Common myeloid progenitor, CD34-positive (primary cell): ENCODE data around the gene ZBTB8A. TPM values are rescaled to one million over a fixed set of nuclear protein-coding genes. Genes with fewer than 3 reads are reported as not detected.

Source experiments
- CTCF ChIA-PET: fragments of 350-600 bp; sonication (Branson Sonifier 250); formaldehyde crosslinking; loops from one replicate; lab custom pipeline; 2021; ENCODE audit warnings: antibody characterized with exemption; lab: Charles Lee
- POLR2A ChIA-PET: fragments of 350-600 bp; sonication (Branson Sonifier 250); formaldehyde crosslinking; loops from one replicate; lab custom pipeline; 2021; ENCODE audit warnings: antibody characterized with exemption; lab: Charles Lee
- DNase-seq, 3 donors: peaks; one replicate each; pipeline versions ENCODE4 v3.0.0 to v3.0.0-alpha.2; 2013
- H3K27ac ChIP-seq, 2 experiments: 1 replicate in 1 of 2; 2 replicates in 1 of 2; pipeline ENCODE4 v1.7.0; 2013; ENCODE audit warnings: inconsistent platforms in 2 of 2, low read length in 2 of 2, mild to moderate bottlenecking in 2 of 2, low read depth in 1 of 2, moderate library complexity in 1 of 2; ENCODE audit not compliant: severe bottlenecking in 2 of 2, insufficient read depth in 1 of 2, poor library complexity in 1 of 2
- H3K27me3 ChIP-seq, 5 experiments: replicated peaks in 2 of 5; 1 replicate in 3 of 5; 2 replicates in 2 of 5; pipeline versions ENCODE4 v1.6.1 to v1.7.0; 2013; ENCODE audit warnings: low read length in 4 of 5, mild to moderate bottlenecking in 2 of 5, moderate library complexity in 2 of 5, inconsistent platforms in 1 of 5; ENCODE audit not compliant: insufficient read depth in 5 of 5, control insufficient read depth in 4 of 5
- H3K36me3 ChIP-seq, 4 experiments: 1 replicate in 2 of 4; 2 replicates in 2 of 4; pipeline versions ENCODE4 v1.6.1 to v1.7.0; 2013; ENCODE audit warnings: low read length in 3 of 4, control low read depth in 1 of 4, mild to moderate bottlenecking in 1 of 4; ENCODE audit not compliant: control insufficient read depth in 4 of 4, insufficient read depth in 4 of 4
- H3K4me1 ChIP-seq, 4 experiments: 1 replicate in 3 of 4; 2 replicates in 1 of 4; pipeline versions ENCODE4 v1.6.1 to v1.7.1; 2013; ENCODE audit warnings: low read length in 3 of 4, mild to moderate bottlenecking in 3 of 4, control low read depth in 1 of 4, inconsistent platforms in 1 of 4, moderate library complexity in 1 of 4; ENCODE audit not compliant: control insufficient read depth in 4 of 4, insufficient read depth in 4 of 4; ENCODE audit errors: control extremely low read depth in 1 of 4
- H3K4me3 ChIP-seq, 7 experiments: 1 replicate in 4 of 7; 2 replicates in 3 of 7; pipeline versions ENCODE4 v1.5.1 to v1.7.0; 2013; ENCODE audit warnings: mild to moderate bottlenecking in 7 of 7, low read length in 6 of 7, moderate library complexity in 6 of 7, inconsistent platforms in 2 of 7, low read depth in 2 of 7, control low read depth in 1 of 7; ENCODE audit not compliant: insufficient read depth in 4 of 7, control insufficient read depth in 1 of 7; ENCODE audit errors: extremely low read depth in 1 of 7
- H3K9me3 ChIP-seq, 5 experiments: 1 replicate in 4 of 5; 2 replicates in 1 of 5; pipeline versions ENCODE4 v1.6.1 to v1.7.1; 2013; ENCODE audit warnings: low read length in 4 of 5, mild to moderate bottlenecking in 2 of 5, inconsistent platforms in 1 of 5, low read depth in 1 of 5, moderate library complexity in 1 of 5; ENCODE audit not compliant: control insufficient read depth in 4 of 5, insufficient read depth in 2 of 5; ENCODE audit errors: control extremely low read depth in 1 of 5
- WGBS: methylation state at CpG from one replicate; pipeline ENCODE4 v1.1.5; 2013; ENCODE audit not compliant: insufficient coverage; 5-methylcytosine and 5-hydroxymethylcytosine counted together
- polyA plus RNA-seq: library from polyadenylated mRNA; unstranded; fragments of 120-200 nt; gene quantifications from one replicate; pipeline ENCODE4 v1.2.1, GENCODE V29; 2013

Gene ZBTB8A
- polyA plus RNA-seq = 15.3 TPM

DNA sequence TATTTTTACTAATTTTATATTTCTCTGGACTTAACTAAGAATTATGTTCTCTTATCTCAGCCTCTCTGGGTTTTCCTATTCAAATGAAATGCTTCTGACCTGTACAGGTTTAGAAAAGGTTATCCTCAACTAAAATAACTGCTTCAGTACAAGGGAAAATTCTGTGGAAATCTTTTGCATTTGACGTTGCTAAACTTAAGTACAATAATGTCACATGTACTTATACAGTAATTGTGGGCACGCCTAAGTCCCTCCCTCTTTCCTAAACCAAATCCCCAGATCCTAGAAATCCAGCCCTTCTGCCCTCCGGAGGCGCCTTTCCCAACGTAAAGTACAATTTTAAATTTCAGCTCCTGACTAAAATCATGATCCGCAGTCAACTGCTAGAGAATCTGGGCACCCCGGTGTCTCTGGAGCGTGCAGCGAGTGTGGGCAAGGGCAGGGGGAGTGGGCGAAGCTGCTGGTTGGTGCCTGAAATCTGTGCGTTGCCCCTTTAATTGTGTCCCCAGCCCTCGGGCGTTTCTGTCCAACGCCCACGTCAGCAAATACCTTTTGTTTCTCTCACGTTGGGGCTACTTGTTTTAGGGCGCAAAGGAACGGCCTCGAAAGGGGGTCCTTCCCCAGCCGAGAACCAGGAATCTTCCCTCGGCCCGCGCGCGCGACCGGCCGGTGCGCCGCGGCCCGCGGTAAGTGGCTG lies at the start of gene ZBTB8A:
ZBTB8A (plus strand) TSS at position 541 of the 697 bp plus-strand sequence. CDS start 53,505 bp downstream, outside the sequence.
- H3K27ac ChIP-seq = peak within 1 kb of the TSS; percentile 68 to 73

DNA sequence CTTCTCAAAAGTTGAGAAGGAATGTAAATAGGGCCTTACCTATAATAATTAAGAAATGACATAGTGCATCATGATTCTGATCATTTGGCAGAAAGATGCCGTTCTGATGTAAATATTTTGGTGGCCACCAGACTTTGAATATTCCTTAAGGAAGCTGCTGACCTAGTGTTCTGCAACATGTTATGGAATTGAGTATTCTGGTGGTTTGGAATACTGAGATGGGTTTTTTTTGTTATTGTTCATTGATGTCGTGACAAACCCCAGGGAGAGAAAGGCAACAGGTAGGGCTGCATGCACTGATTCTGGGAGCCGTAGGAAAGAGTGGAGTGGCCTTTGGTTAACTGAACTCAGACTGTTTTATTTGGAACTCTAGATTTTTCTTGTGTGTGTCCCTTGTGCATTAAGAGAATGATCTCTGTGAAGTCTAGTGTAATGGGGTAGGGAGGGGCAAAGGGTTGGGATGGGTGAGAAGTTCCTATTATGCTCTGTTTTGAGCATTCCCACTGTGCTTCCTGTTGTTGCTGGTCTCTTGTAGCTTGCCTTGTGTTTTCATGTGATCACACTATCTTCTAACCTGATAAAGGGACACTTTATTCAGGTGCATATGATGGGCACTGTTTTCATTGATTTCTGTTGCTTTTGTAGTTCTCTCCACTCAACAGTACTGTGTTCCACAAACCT lies 49.3 kb upstream of the ZBTB8A start:
- Histone ChIP-seq H3K36me3 (no peaks in the 10 kb centered on the region), H3K4me3 (no peak overlapping the region), H3K9me3 (no peaks in the 10 kb centered on the region), H3K4me1 (no peaks in the 10 kb centered on the region), H3K27me3 (peaks cover 0 to 2% (median 0%) of the 10 kb centered on the region in 5 experiments), H3K27ac (no peak overlapping the region)
- ChIA-PET CTCF (no interaction called here), POLR2A (no interaction called here)
- WGBS = 100% methylated on average over 2 of the region's 3 CpGs
- no peak for DNase-seq

More for the DNA sequence above, at the start of gene ZBTB8A:
- ChIA-PET POLR2A (no interaction called here), CTCF (interaction anchor here (0.9 to 8.9 kb wide), 3 partner anchors 14 to 81 kb away, joined by 3 to 57 read pairs (median 3); no protein-coding TSS in a partner anchor)
- peaks cover 37 to 65% (median 56%) of the 10 kb centered on the region in 4 experiments for H3K4me1 ChIP-seq
- H3K4me3 ChIP-seq = peak within 1 kb of the TSS; percentile 75 to 99 (median 91)
- no peaks in the 10 kb centered on the region for H3K9me3 ChIP-seq
- no peaks in the 10 kb centered on the region for H3K36me3 ChIP-seq
- DNase-seq = peak; percentile 54 to 87 (median 80)
- WGBS = under 1% methylated on average over 31 of the region's 33 CpGs
- no peaks in the 10 kb centered on the region for H3K27me3 ChIP-seq

GRCh38 chr1:32491386-32491785 lies 47.8 kb upstream of the ZBTB8A start:
- ChIA-PET POLR2A (no interaction called here), CTCF (no interaction called here)
- WGBS = 100% methylated on average over 1 of the region's 2 CpGs

GRCh38 chr1:32494196-32494595 lies 45.0 kb upstream of the ZBTB8A start:
- WGBS = 67% methylated on average over 1 of the region's 1 CpG
- no peaks in the 10 kb centered on the region for H3K9me3 ChIP-seq
- POLR2A ChIA-PET = no interaction called here
- H3K4me1 ChIP-seq = no peaks in the 10 kb centered on the region
- CTCF ChIA-PET = no interaction called here
- peaks cover 0 to 2% (median 0%) of the 10 kb centered on the region in 5 experiments for H3K27me3 ChIP-seq
- no peak overlapping the region for H3K27ac ChIP-seq
- DNase-seq = peak in 1 of 3 donors; percentile 27
- no peaks in the 10 kb centered on the region for H3K36me3 ChIP-seq
- H3K4me3 ChIP-seq = no peak overlapping the region

More at GRCh38 chr1:32491386-32491785, 47.8 kb upstream of the ZBTB8A start:
- no peaks in the 10 kb centered on the region for H3K4me1 ChIP-seq
- H3K9me3 ChIP-seq = no peaks in the 10 kb centered on the region
- H3K36me3 ChIP-seq = no peaks in the 10 kb centered on the region
- H3K4me3 ChIP-seq = no peak overlapping the region
- H3K27me3 ChIP-seq = peaks cover 0 to 2% (median 0%) of the 10 kb centered on the region in 5 experiments
- H3K27ac ChIP-seq = no peak overlapping the region
- DNase-seq = no peak

DNA sequence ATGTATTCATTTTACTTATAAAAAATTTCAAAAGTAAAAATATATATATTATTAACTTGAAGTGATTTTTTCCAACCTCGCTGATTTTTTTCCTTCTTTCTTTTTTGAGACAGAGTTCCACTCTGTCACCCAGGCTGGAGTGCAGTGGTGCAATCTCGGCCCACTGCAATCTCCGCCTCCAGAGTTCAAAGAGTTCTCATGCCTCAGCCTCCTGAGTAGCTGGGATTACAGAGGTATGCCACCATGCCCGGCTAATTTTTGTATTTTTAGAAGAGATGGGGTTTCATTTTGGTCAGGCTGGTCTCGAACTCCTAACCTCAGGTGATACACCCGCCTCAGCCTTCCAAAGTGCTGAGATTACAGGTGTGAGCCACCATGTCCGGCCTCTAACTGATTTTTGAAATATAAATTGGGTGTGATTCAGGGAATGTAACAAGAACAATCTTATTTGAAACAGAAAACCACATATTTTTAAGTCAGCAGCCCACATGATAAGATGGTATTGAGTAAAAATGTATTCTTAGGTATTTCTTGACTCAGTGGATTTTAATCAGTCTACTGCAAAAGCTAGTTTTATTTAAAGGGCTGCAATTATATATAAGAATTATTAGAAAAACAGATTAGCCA lies 44.4 kb upstream of the ZBTB8A start:
- WGBS = 91% methylated on average over 4 of the region's 7 CpGs
- no peaks in the 10 kb centered on the region for H3K9me3 ChIP-seq
- H3K27me3 ChIP-seq = peaks cover 0 to under 1% (median 0%) of the 10 kb centered on the region in 5 experiments
- no peak overlapping the region for H3K27ac ChIP-seq
- no peak overlapping the region for H3K4me3 ChIP-seq
- CTCF ChIA-PET = interaction anchor here (1.6 kb wide), 1 partner anchor 117 kb away, joined by 4 read pairs; no protein-coding TSS in a partner anchor
- DNase-seq = no peak
- POLR2A ChIA-PET = no interaction called here
- H3K36me3 ChIP-seq = no peaks in the 10 kb centered on the region
- no peaks in the 10 kb centered on the region for H3K4me1 ChIP-seq

DNA sequence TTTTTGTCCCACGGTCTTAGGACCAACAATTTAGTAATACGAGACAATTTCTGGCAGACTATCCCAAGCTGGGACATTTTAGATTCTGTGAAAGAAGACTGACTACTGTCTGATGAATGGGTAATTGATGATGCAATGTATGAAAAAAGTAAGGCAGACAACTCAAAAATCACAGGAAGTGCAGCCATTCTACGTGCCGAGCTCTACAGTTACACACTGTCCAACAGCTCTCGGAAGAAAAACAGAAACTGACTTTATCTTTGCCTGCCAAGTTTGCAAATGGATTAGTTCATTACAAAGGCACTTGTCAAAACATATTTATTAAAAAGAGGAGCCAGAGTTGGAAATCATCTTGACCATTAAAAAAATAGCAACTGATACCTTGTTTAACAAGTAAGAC lies 43.1 kb upstream of the ZBTB8A start:
- Histone ChIP-seq H3K9me3 (no peaks in the 10 kb centered on the region), H3K36me3 (no peaks in the 10 kb centered on the region), H3K27ac (no peak overlapping the region), H3K4me1 (peaks cover 0 to 7% (median 4%) of the 10 kb centered on the region in 4 experiments), H3K4me3 (no peak overlapping the region), H3K27me3 (no peaks in the 10 kb centered on the region)
- ChIA-PET POLR2A (no interaction called here), CTCF (interaction anchor here (1.4 to 1.6 kb wide), 2 partner anchors 16 to 115 kb away, joined by 3 to 4 read pairs; no protein-coding TSS in a partner anchor)
- no peak for DNase-seq
- WGBS = 67% methylated on average over 2 of the region's 5 CpGs
